Measurements from ENCODE around the gene LRIG2.

Gene LRIG2

GRCh38 chr1:113178522-113178921 is 105.5 kb downstream of the LRIG2 start:
- no peak for DNase-seq

Measured in eye (tissue), 1 donor.